Kidney epithelial cell (primary cell): ENCODE measurements around the gene ITGBL1. TPM values are rescaled to one million over a fixed set of nuclear protein-coding genes. Genes with fewer than 3 reads are reported as not detected.

ENCODE experiments used
- DNase-seq: peaks from one replicate; pipeline ENCODE4 v3.0.0-alpha.2; 2010; ENCODE audit warnings: low read depth
- H3K27me3 ChIP-seq: 2 replicates; pipeline ENCODE4 v1.6.0; 2011; ENCODE audit warnings: low read length; ENCODE audit not compliant: control insufficient read depth, insufficient read depth
- H3K36me3 ChIP-seq: 2 replicates; pipeline ENCODE4 v1.5.1; 2011; ENCODE audit warnings: low read length; ENCODE audit not compliant: control insufficient read depth, insufficient read depth
- H3K4me3 ChIP-seq: 2 replicates; pipeline ENCODE4 v1.5.1; 2011; ENCODE audit warnings: low read depth, mild to moderate bottlenecking, control low read depth, low read length
- CTCF ChIP-seq: IDR thresholded peaks from 2 replicates; pipeline ENCODE4 v1.5.1; 2011; ENCODE audit warnings: mild to moderate bottlenecking, moderate library complexity, low read length, control low read depth, inconsistent platforms; ENCODE audit not compliant: insufficient read depth, poor library complexity, severe bottlenecking
- total RNA-seq: library from RNA; depleted of rRNA; stranded (reverse); fragments of >200 nt; gene quantifications from 2 replicates; pipeline ENCODE4 v1.2.3, GENCODE V29; 2015

Gene ITGBL1
- total RNA-seq, 1 donor from 2014 or later: 0.21 TPM

GRCh38 chr13:101706651-101707050, 254.2 kb downstream of the ITGBL1 start:
- peak; percentile 69 for DNase-seq
- no peak for TF ChIP-seq CTCF

GRCh38 chr13:101707659-101708058, 255.2 kb downstream of the ITGBL1 start:
- TF ChIP-seq CTCF: no peak
- Histone ChIP-seq H3K4me3 (no peak overlapping the region), H3K36me3 (no peaks in the 10 kb centered on the region)

More at GRCh38 chr13:101706651-101707050, 254.2 kb downstream of the ITGBL1 start:
- Histone ChIP-seq H3K4me3 (no peak overlapping the region), H3K27me3 (no peaks in the 10 kb centered on the region), H3K36me3 (no peaks in the 10 kb centered on the region)

GRCh38 chr13:101708115-101708514, 255.6 kb downstream of the ITGBL1 start:
- Histone ChIP-seq H3K36me3 (no peaks in the 10 kb centered on the region), H3K27me3 (no peaks in the 10 kb centered on the region), H3K4me3 (no peak overlapping the region)
- no peak for DNase-seq
- no peak for TF ChIP-seq CTCF

More at GRCh38 chr13:101707659-101708058, 255.2 kb downstream of the ITGBL1 start:
- H3K27me3 ChIP-seq: no peaks in the 10 kb centered on the region
- no peak for DNase-seq

- Histone ChIP-seq H3K27me3 (no peaks in the 10 kb centered on the region), H3K4me3 (no peak overlapping the region), H3K36me3 (no peaks in the 10 kb centered on the region)
- TF ChIP-seq CTCF: no peak
- no peak for DNase-seq
Measured at GRCh38 chr13:101709952-101710351, 257.5 kb downstream of the ITGBL1 start.

- no peak for DNase-seq
Measured at GRCh38 chr13:101711307-101712025, 259.0 kb downstream of the ITGBL1 start.

More at GRCh38 chr13:101711307-101712025, 259.0 kb downstream of the ITGBL1 start:
- TF ChIP-seq CTCF: no peak
- Histone ChIP-seq H3K27me3 (no peaks in the 10 kb centered on the region), H3K4me3 (no peak overlapping the region), H3K36me3 (no peaks in the 10 kb centered on the region)
